Measurements from ENCODE around the gene SRGAP2B. TPM values are rescaled to one million over a fixed set of nuclear protein-coding genes. Genes with fewer than 3 reads are reported as not detected.
"Not testable (repeated sequence)": the region's sequence is repeated elsewhere in the genome, so short reads cannot be mapped to it uniquely, and the experiment has no call there.

Gene SRGAP2B
- total and polyA plus RNA-seq, 4 experiments from 2014 or later, result 0.76 to 28.5 (median 14.3) TPM

DNA sequence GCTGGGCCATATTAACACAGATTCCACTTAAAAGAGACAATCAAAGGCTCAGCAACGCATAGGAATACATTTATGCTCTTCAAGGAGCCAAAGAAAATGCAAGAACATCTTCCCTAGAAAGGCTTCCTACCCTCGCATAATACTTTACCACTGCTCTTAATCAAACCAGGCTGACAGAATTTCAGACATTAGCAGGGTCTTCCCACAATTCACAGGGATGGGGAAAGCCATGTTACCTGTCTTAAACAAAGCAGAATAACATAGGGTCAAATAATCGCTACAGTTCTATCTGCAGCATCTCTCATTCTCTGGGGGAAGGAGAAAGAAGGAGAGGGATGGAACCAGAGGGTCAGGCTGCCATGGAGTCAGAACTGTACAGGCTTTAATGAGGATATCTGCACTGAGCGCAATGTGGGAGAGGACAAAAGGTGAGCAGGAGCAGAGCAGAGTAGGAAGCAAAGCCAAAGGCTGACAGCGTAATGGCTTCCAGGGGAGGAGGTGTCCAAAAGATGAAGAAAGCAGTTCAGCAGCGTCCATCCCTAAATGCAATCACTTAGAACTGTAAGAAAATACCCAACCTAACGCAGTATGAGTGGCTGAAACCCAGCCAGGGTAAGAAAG is 109.5 kb downstream of the SRGAP2B start:
- H3K9me3 Mint-ChIP-seq; H3K36me3 ChIP-seq (ENCODE audit: insufficient read depth, low read length); H3K4me3 Mint-ChIP-seq; intact Hi-C loops (cut with micrococcal nuclease); H3K27ac Mint-ChIP-seq; DNase-seq; H3K4me1 Mint-ChIP-seq; H3K27ac ChIP-seq (ENCODE audit: low read depth, low read length); POLR2A ChIA-PET (ENCODE audit: partially characterized antibody); H3K4me1 ChIP-seq (ENCODE audit: insufficient read depth, low read length); H3K9me3 ChIP-seq (ENCODE audit: control insufficient read depth in 1 of 2, low read length in 2 of 2); H3K36me3 Mint-ChIP-seq; CTCF ChIA-PET (ENCODE audit: partially characterized antibody); H3K4me3 ChIP-seq (ENCODE audit: low read length in 2 of 2); H3K27me3 Mint-ChIP-seq; H3K27me3 ChIP-seq (ENCODE audit: insufficient read depth, low read length): not testable (repeated sequence)

DNA sequence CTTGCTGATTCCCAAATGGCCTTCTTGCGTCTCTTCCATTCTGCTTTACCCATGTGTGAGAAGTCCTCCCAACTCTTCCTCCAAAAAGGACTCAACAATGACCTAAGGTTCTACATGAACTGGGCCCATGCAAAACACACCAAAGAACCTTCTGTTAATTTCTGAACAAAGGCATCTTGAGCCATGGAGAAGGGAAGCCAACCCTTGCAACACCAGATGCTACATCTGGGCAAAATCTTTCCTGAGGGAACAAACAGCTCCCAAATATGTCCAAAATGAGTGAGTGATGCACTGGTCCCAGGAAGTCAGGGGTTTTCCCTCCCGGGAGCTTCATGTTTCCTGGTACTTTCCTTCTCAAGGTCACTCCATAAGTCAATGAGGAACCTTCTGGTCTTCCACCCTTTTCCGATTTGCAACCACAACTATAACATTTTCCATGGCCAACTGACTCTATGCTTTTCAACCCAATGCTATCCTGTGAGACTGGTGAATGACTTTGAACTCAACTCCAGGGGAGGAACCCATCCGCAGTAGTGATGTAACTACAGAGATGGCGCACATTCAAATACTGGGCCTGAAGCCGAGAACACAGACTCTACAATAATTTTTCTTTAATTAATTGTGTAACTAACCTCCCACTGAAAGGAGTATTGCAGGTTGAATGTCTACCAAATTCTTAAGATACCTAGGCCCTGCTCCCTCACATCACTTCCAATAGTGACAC is 112.2 kb downstream of the SRGAP2B start:
- H3K27ac ChIP-seq (ENCODE audit: low read depth, low read length); H3K27me3 ChIP-seq (ENCODE audit: insufficient read depth, low read length); H3K4me1 ChIP-seq (ENCODE audit: insufficient read depth, low read length); H3K4me1 Mint-ChIP-seq; H3K27me3 Mint-ChIP-seq; H3K9me3 Mint-ChIP-seq; H3K4me3 Mint-ChIP-seq; DNase-seq; H3K36me3 ChIP-seq (ENCODE audit: insufficient read depth, low read length); H3K36me3 Mint-ChIP-seq; intact Hi-C loops (cut with micrococcal nuclease); H3K27ac Mint-ChIP-seq; H3K9me3 ChIP-seq (ENCODE audit: control insufficient read depth in 1 of 2, low read length in 2 of 2); CTCF ChIA-PET (ENCODE audit: partially characterized antibody); H3K4me3 ChIP-seq (ENCODE audit: low read length in 2 of 2); POLR2A ChIA-PET (ENCODE audit: partially characterized antibody): not testable (repeated sequence)

DNA sequence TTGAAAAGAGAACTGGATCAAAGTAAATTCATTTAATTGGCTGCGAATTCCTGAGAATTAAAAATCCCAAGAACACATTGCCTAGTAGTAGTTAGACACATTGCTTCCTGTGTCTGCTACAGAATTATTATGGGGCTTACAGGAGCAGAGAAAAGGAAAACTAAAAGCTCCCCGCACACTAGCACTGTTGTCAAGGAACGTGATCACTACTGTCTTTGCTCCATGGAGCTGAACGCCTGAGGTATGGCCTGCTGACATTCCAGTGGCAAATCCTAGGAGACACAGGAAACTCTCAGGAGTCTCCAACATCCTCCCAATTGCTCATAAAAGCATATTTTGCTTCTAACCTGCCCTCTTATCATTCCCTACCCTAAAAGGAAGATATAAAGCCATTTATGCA is 114.0 kb downstream of the SRGAP2B start:
- H3K27me3 Mint-ChIP-seq; H3K27ac ChIP-seq (ENCODE audit: low read depth, low read length); H3K36me3 Mint-ChIP-seq; H3K4me3 Mint-ChIP-seq; CTCF ChIA-PET (ENCODE audit: partially characterized antibody); POLR2A ChIA-PET (ENCODE audit: partially characterized antibody); H3K9me3 ChIP-seq (ENCODE audit: control insufficient read depth in 1 of 2, low read length in 2 of 2); H3K27ac Mint-ChIP-seq; H3K36me3 ChIP-seq (ENCODE audit: insufficient read depth, low read length); H3K4me3 ChIP-seq (ENCODE audit: low read length in 2 of 2); DNase-seq; H3K4me1 Mint-ChIP-seq; H3K4me1 ChIP-seq (ENCODE audit: insufficient read depth, low read length); H3K9me3 Mint-ChIP-seq; H3K27me3 ChIP-seq (ENCODE audit: insufficient read depth, low read length); intact Hi-C loops (cut with micrococcal nuclease): not testable (repeated sequence)

DNA sequence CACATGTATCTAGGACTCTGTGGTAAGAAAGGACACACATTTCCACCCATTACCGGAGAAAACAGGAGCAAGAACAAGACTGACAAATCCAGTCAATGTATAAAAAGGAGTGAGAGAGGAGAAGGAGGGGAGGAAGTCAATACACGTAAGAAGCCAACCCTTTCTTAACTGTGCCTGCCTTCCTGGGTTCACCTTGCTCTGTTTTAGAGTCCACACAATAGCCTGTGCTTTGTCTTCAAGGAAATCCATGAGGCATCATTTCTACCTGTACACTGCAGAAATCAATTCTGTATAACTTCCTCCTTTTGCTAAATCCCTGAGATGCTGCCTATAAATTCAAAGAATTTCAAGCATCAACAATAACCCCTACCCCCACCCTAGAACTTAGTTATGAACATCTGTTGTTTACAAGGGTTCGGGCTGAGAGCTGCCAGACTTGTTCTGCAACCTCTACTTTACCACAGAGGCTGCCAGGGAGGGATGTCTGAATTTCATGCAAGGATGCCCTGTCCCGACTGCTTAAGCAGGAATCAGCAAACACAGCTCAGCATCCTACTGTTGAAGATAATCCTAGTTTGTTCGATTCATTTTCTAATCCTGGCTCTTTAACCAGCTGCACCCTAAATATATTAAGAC is 115.0 kb downstream of the SRGAP2B start:
- POLR2A ChIA-PET (ENCODE audit: partially characterized antibody); H3K9me3 Mint-ChIP-seq; H3K9me3 ChIP-seq (ENCODE audit: control insufficient read depth in 1 of 2, low read length in 2 of 2); H3K4me1 ChIP-seq (ENCODE audit: insufficient read depth, low read length); intact Hi-C loops (cut with micrococcal nuclease); H3K36me3 Mint-ChIP-seq; H3K36me3 ChIP-seq (ENCODE audit: insufficient read depth, low read length); H3K4me3 Mint-ChIP-seq; CTCF ChIA-PET (ENCODE audit: partially characterized antibody); H3K4me1 Mint-ChIP-seq; H3K27ac Mint-ChIP-seq; H3K4me3 ChIP-seq (ENCODE audit: low read length in 2 of 2); DNase-seq; H3K27ac ChIP-seq (ENCODE audit: low read depth, low read length); H3K27me3 ChIP-seq (ENCODE audit: insufficient read depth, low read length); H3K27me3 Mint-ChIP-seq: not testable (repeated sequence)

DNA sequence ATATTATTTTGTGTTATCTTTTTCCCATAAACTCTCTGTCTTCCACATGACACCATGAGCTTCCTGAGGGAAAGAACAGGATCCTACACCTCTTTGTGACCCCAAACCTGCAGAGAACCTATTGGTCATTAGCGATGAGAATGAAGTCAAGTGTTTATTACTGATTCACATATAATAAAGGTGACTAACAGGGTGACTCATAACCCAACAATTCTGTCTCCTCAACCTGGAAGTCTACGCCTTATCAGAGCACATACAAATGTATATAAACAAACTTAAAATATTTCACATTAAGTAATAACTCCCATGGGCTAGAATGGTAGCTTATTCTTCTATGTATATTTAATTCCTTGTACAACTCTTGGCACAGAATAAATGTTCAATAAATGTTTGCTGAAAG is 117.3 kb downstream of the SRGAP2B start:
- DNase-seq; intact Hi-C loops (cut with micrococcal nuclease); H3K9me3 ChIP-seq (ENCODE audit: control insufficient read depth in 1 of 2, low read length in 2 of 2); H3K27me3 ChIP-seq (ENCODE audit: insufficient read depth, low read length); H3K4me3 Mint-ChIP-seq; H3K4me3 ChIP-seq (ENCODE audit: low read length in 2 of 2); H3K27ac Mint-ChIP-seq; H3K36me3 Mint-ChIP-seq; H3K36me3 ChIP-seq (ENCODE audit: insufficient read depth, low read length); H3K27me3 Mint-ChIP-seq; H3K9me3 Mint-ChIP-seq; CTCF ChIA-PET (ENCODE audit: partially characterized antibody); H3K27ac ChIP-seq (ENCODE audit: low read depth, low read length); H3K4me1 ChIP-seq (ENCODE audit: insufficient read depth, low read length); POLR2A ChIA-PET (ENCODE audit: partially characterized antibody); H3K4me1 Mint-ChIP-seq: not testable (repeated sequence)

DNA sequence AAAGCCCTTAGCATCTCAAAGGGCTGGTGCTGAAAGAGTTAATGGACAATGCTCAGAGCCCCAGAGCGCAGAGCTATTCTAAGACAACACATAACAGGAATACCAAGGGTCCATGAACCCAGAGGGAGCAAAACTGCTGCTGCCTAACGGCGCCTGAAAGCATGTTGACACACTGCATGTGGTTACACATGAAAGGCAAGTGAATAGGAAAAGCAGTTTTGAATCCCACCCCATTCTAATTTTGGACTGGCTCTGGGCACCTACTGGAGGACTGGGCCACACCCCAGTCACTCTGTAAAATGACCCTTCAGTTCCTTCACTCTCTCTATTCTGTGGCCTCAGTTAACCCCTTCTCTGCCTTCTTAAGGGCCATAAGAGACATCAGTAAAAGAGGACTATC is 123.2 kb downstream of the SRGAP2B start:
- H3K4me1 Mint-ChIP-seq; H3K4me3 Mint-ChIP-seq; intact Hi-C loops (cut with micrococcal nuclease); H3K36me3 ChIP-seq (ENCODE audit: insufficient read depth, low read length); CTCF ChIA-PET (ENCODE audit: partially characterized antibody); H3K4me3 ChIP-seq (ENCODE audit: low read length in 2 of 2); DNase-seq; POLR2A ChIA-PET (ENCODE audit: partially characterized antibody); H3K9me3 ChIP-seq (ENCODE audit: control insufficient read depth in 1 of 2, low read length in 2 of 2); H3K4me1 ChIP-seq (ENCODE audit: insufficient read depth, low read length); H3K27me3 Mint-ChIP-seq; H3K27me3 ChIP-seq (ENCODE audit: insufficient read depth, low read length); H3K9me3 Mint-ChIP-seq; H3K36me3 Mint-ChIP-seq; H3K27ac Mint-ChIP-seq; H3K27ac ChIP-seq (ENCODE audit: low read depth, low read length): not testable (repeated sequence)

DNA sequence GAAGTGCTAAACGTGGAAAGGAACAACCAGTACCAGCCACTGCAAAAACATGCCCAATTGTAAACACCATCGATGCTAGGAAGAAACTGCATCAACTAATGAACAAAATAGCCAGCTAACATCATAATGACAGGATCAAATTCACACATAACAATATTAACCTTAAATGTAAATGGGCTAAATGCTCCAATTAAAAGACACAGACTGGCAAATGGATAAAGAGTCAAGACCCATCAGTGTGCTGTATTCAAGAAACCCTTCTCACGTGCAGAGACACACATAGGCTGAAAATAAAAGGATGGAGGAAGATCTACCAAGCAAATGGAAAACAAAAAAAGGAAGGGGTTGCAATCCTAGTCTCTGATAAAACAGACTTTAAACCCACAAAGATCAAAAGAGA is 128.6 kb downstream of the SRGAP2B start:
- H3K4me3 ChIP-seq (ENCODE audit: low read length in 2 of 2); H3K27ac ChIP-seq (ENCODE audit: low read depth, low read length); H3K36me3 ChIP-seq (ENCODE audit: insufficient read depth, low read length); H3K27me3 Mint-ChIP-seq; H3K4me1 ChIP-seq (ENCODE audit: insufficient read depth, low read length); H3K27me3 ChIP-seq (ENCODE audit: insufficient read depth, low read length); POLR2A ChIA-PET (ENCODE audit: partially characterized antibody); CTCF ChIA-PET (ENCODE audit: partially characterized antibody); H3K4me1 Mint-ChIP-seq; intact Hi-C loops (cut with micrococcal nuclease); H3K9me3 Mint-ChIP-seq; DNase-seq; H3K4me3 Mint-ChIP-seq; H3K36me3 Mint-ChIP-seq; H3K9me3 ChIP-seq (ENCODE audit: control insufficient read depth in 1 of 2, low read length in 2 of 2): not testable (repeated sequence)
- H3K27ac Mint-ChIP-seq, result peak overlapping the region in 1 of 7 donors; percentile 61
